A549 (cell line): ENCODE measurements around the gene JMJD8. TPM values are rescaled to one million over a fixed set of nuclear protein-coding genes. Genes with fewer than 3 reads are reported as not detected.

Experiments used
- BHLHE40 ChIP-seq: IDR thresholded peaks from 2 replicates; pipeline ENCODE4 v1.6.1; 2012; ENCODE audit warnings: low read depth, low read length, inconsistent platforms
- CBX2 ChIP-seq: fragments of 200-600 bp; sonication (generic); IDR thresholded peaks from 2 replicates; pipeline ENCODE4 v1.6.1; 2016; ENCODE audit warnings: low read depth, mild to moderate bottlenecking, borderline replicate concordance
- CBX8 ChIP-seq: fragments of 200-600 bp; sonication (generic); IDR thresholded peaks from 2 replicates; pipeline ENCODE4 v1.6.1; 2016
- E2F6 ChIP-seq: IDR thresholded peaks from 2 replicates; pipeline ENCODE4 v1.6.1; 2012; ENCODE audit warnings: low read depth, borderline replicate concordance
- EHF ChIP-seq: fragments of 250-450 bp; sonication (Bioruptor Pico); IDR thresholded peaks from 2 replicates; pipeline ENCODE4 v1.5.0; 2020; ENCODE audit warnings: mild to moderate bottlenecking
- EP300 ChIP-seq, 2 experiments: fragments of >200 bp; sonication (Bioruptor Twin); formaldehyde crosslinking; IDR thresholded peaks; 2 replicates in 1 of 2; 3 replicates in 1 of 2; pipeline ENCODE4 v1.6.1; 2016 to 2017
- FOXS1 ChIP-seq: fragments of 250-450 bp; sonication (Bioruptor Pico); IDR thresholded peaks from 2 replicates; pipeline ENCODE4 v1.5.0; 2020; ENCODE audit warnings: mild to moderate bottlenecking, moderate library complexity
- GATA3 ChIP-seq: IDR thresholded peaks from 2 replicates; pipeline ENCODE4 v1.6.1; 2012; ENCODE audit warnings: borderline replicate concordance
- HDAC2 ChIP-seq: fragments of 200-600 bp; sonication (generic); IDR thresholded peaks from 2 replicates; pipeline ENCODE4 v1.6.1; 2016
- HES2 ChIP-seq: fragments of >200 bp; sonication (Bioruptor Twin); formaldehyde crosslinking; IDR thresholded peaks from 2 replicates; pipeline ENCODE4 v1.6.1; 2016
- HOXB5 ChIP-seq: fragments of 250-450 bp; sonication (Bioruptor Pico); IDR thresholded peaks from 2 replicates; pipeline ENCODE4 v1.5.0; 2020; ENCODE audit warnings: mild to moderate bottlenecking, moderate library complexity
- JUNB ChIP-seq: fragments of >200 bp; sonication (Bioruptor Twin); formaldehyde crosslinking; IDR thresholded peaks from 2 replicates; pipeline ENCODE4 v1.6.1; 2016
- KDM1A ChIP-seq: fragments of 200-600 bp; sonication (generic); IDR thresholded peaks from 2 replicates; pipeline ENCODE4 v1.6.1; 2016; ENCODE audit warnings: low read depth, mild to moderate bottlenecking
- KDM5A ChIP-seq: fragments of 200-600 bp; sonication (generic); IDR thresholded peaks from 2 replicates; pipeline ENCODE4 v1.6.1; 2016; ENCODE audit warnings: antibody characterized with exemption, mild to moderate bottlenecking
- MAFK ChIP-seq: fragments of 450-650 bp; IDR thresholded peaks from 2 replicates; pipeline ENCODE4 v1.6.1; 2014; ENCODE audit not compliant: partially characterized antibody
- NR3C1 ChIP-seq: fragments of >200 bp; sonication (Bioruptor Twin); formaldehyde crosslinking; IDR thresholded peaks from 3 replicates; pipeline ENCODE4 v1.6.1; 2017
- PBX3 ChIP-seq: IDR thresholded peaks from 2 replicates; pipeline ENCODE4 v1.6.1; 2012
- PHF8 ChIP-seq: fragments of 200-600 bp; sonication (generic); IDR thresholded peaks from 2 replicates; pipeline ENCODE4 v1.6.1; 2016; ENCODE audit warnings: low read depth, mild to moderate bottlenecking, antibody characterized with exemption, moderate library complexity, borderline replicate concordance
- POLR2AphosphoS2 ChIP-seq: conservative IDR thresholded peaks from 2 replicates; pipeline ENCODE4 v1.6.1; 2012; ENCODE audit warnings: low read length, improper control_type of control experiment, inconsistent platforms
- RAD21 ChIP-seq, 2 experiments: fragments of >200 bp in 1 of 2; sonication (Bioruptor Twin) in 1 of 2; formaldehyde crosslinking in 1 of 2; IDR thresholded peaks in 1 of 2; conservative IDR thresholded peaks in 1 of 2; 2 replicates in 1 of 2; 3 replicates in 1 of 2; pipeline ENCODE4 v1.6.1; 2012 to 2018; ENCODE audit warnings: inconsistent platforms in 1 of 2
- RARB ChIP-seq: fragments of 250-450 bp; sonication (Bioruptor Pico); IDR thresholded peaks from 2 replicates; pipeline ENCODE4 v1.8.0; 2021; ENCODE audit warnings: mild to moderate bottlenecking, moderate library complexity
- REST ChIP-seq: fragments of 200-600 bp; sonication (generic); IDR thresholded peaks from 2 replicates; pipeline ENCODE4 v1.6.1; 2016; ENCODE audit warnings: antibody characterized with exemption, mild to moderate bottlenecking, moderate library complexity
- SMC3 ChIP-seq: fragments of >200 bp; sonication (Bioruptor Twin); formaldehyde crosslinking; IDR thresholded peaks from 3 replicates; pipeline ENCODE4 v1.6.1; 2018; ENCODE audit warnings: inconsistent platforms
- SREBF2 ChIP-seq: fragments of 450-650 bp; IDR thresholded peaks from 2 replicates; pipeline ENCODE4 v1.6.1; 2014; ENCODE audit warnings: mild to moderate bottlenecking, moderate library complexity
- ZC3H11A ChIP-seq: fragments of 450-650 bp; IDR thresholded peaks from 2 replicates; pipeline ENCODE4 v1.6.1; 2014; ENCODE audit warnings: antibody characterized with exemption, mild to moderate bottlenecking
- ZFP36 ChIP-seq: fragments of 450-650 bp; IDR thresholded peaks from 2 replicates; pipeline ENCODE4 v1.6.1; 2014; ENCODE audit warnings: borderline replicate concordance; ENCODE audit not compliant: partially characterized antibody
- ZSCAN20 ChIP-seq: fragments of 250-450 bp; sonication (Bioruptor Pico); IDR thresholded peaks from 2 replicates; pipeline ENCODE4 v1.8.0; 2022; ENCODE audit warnings: mild to moderate bottlenecking, moderate library complexity
- polyA plus RNA-seq, 4 experiments: library from polyadenylated mRNA; depleted of rRNA in 3 of 4; stranded (reverse); fragments of >200 nt; fragmentation: RNase III in 1 of 4; extraction: RNeasy Plus Mini Kit Qiagen cat#74134 plus additional on column Dnase treatment in 1 of 4; gene quantifications; 2 replicates in 3 of 4; 3 replicates in 1 of 4; pipeline ENCODE4 v1.2.3, GENCODE V29; 2011 to 2017

JMJD8 gene
- polyA plus RNA-seq, 2 of the 4 experiments (the other 2 are of a cell fraction), result 37.5 to 72.6 TPM

- TF ChIP-seq SREBF2 (no peak), ZC3H11A (no peak), REST (no peak), ZSCAN20 (CRISPR knock-in tag) (no peak), HDAC2 (no peak), PBX3 (peak; percentile 46; the same call in 1 of the 2 replicates), EHF (CRISPR knock-in tag) (no peak; the same call in 1 of the 2 replicates), E2F6 (peak; percentile 97), HES2 (no peak), POLR2AphosphoS2 (no peak), RARB (CRISPR knock-in tag) (no peak), CBX8 (no peak), NR3C1 (no peak), GATA3 (no peak; the same call in 1 of the 2 replicates), CBX2 (no peak), SMC3 (no peak), JUNB (no peak), BHLHE40 (peak; percentile 41; the same call in 1 of the 2 replicates), HOXB5 (CRISPR knock-in tag) (peak; percentile 68; the same call in 1 of the 2 replicates), KDM5A (no peak), KDM1A (no peak), EP300 (IDR thresholded peaks at IDR 0.05) (no peak), PHF8 (no peak), ZFP36 (no peak), FOXS1 (CRISPR knock-in tag) (no peak), MAFK (no peak), RAD21 (conservative IDR thresholded peaks at IDR 0.05 in 1 of 2, IDR thresholded peaks at IDR 0.05 in 1 of 2) (no peak)
These were observed at the start of gene JMJD8 (continued) for GRCh38 chr16:684071-684794.
